T-helper 2 cell treated with Interferon-gamma antibody and Interleukin-4, amounts not matched to agents 100 ng/mL and 5 ng/mL, for 36 hours (primary cell): ENCODE measurements around the gene MRPS34. TPM values are rescaled to one million over a fixed set of nuclear protein-coding genes. Genes with fewer than 3 reads are reported as not detected.

Experiments
- intact Hi-C: fragments of 100-400 bp; cut with micrococcal nuclease; formaldehyde crosslinking; loops from one replicate; pipeline ENCODE4 v1.15.1; 2023
- total RNA-seq: library from RNA; stranded (reverse); gene quantifications from 2 replicates; pipeline ENCODE4 v1.2.3, GENCODE V29; 2022

Gene MRPS34
- total RNA-seq, 1 donor from 2014 or later = 131 TPM

GRCh38 chr16:1794908-1795666 lies 22.2 kb upstream of the MRPS34 start:
- intact Hi-C loops = no loop called here

- intact Hi-C loops = no loop called here
Observed at GRCh38 chr16:1794221-1794871, 21.4 kb upstream of the MRPS34 start.

- intact Hi-C loops = no loop called here
Observed at GRCh38 chr16:1793578-1794220, 20.8 kb upstream of the MRPS34 start, which contains the start of gene IGFALS. TSS of gene IGFALS (minus strand) at chr16:1793705. CDS start at chr16:1793652, 53 bp downstream.

- intact Hi-C loops = no loop called here
Observed at GRCh38 chr16:1792836-1793577, 20.1 kb upstream of the MRPS34 start.

GRCh38 chr16:1791943-1792812 lies 19.2 kb upstream of the MRPS34 start:
- intact Hi-C loops = no loop called here

- intact Hi-C loops = no loop called here
Observed at GRCh38 chr16:1791256-1791942, 18.5 kb upstream of the MRPS34 start.

- intact Hi-C loops = no loop called here
Observed at GRCh38 chr16:1790611-1791255, 17.8 kb upstream of the MRPS34 start.

GRCh38 chr16:1790261-1790610 lies 17.3 kb upstream of the MRPS34 start:
- intact Hi-C loops = no loop called here

- intact Hi-C loops = no loop called here
Observed at GRCh38 chr16:1789643-1790045, 16.7 kb upstream of the MRPS34 start.

- intact Hi-C loops = no loop called here
Observed at GRCh38 chr16:1788708-1789100, 15.8 kb upstream of the MRPS34 start.

- intact Hi-C loops = no loop called here
Observed at GRCh38 chr16:1788095-1788707, 15.3 kb upstream of the MRPS34 start.

- intact Hi-C loops = no loop called here
Observed at GRCh38 chr16:1787322-1788094, 14.6 kb upstream of the MRPS34 start.

- intact Hi-C loops = no loop called here
Observed at GRCh38 chr16:1787056-1787321, 14.1 kb upstream of the MRPS34 start.

- intact Hi-C loops = no loop called here
Observed at GRCh38 chr16:1786242-1787055, 13.5 kb upstream of the MRPS34 start.

- intact Hi-C loops = no loop called here
Observed at GRCh38 chr16:1785846-1786170, 12.9 kb upstream of the MRPS34 start.

GRCh38 chr16:1784977-1785845 lies 12.3 kb upstream of the MRPS34 start:
- intact Hi-C loops = loop anchor here (5.0 kb wide), 1 partner anchor 173 kb away; the partner anchor contains the start of genes CRAMP1 and IFT140
